ENCODE data around the gene FFAR2.

GRCh38 chr19:35470128-35470527, 22.1 kb downstream of the FFAR2 start:
- TF ChIP-seq CTCF (IDR thresholded peaks at IDR 0.05) (no peak), POLR2A (IDR thresholded peaks at IDR 0.05) (no peak)
